ENCODE results near the gene METTL16. TPM values are rescaled to one million over a fixed set of nuclear protein-coding genes. Genes with fewer than 3 reads are reported as not detected.
A peak's percentile ranks its signal among the peaks of the same experiment; 100 is the strongest.

Gene METTL16
- polyA plus RNA-seq, 1 donor (not counting 4 experiments of a cell fraction or from before 2014, with no cell fraction given) = 16.6 TPM

GRCh38 chr17:2410951-2411350, 100.7 kb downstream of the METTL16 start:
- Histone ChIP-seq H3K27ac (ENCODE audit: control insufficient read depth, insufficient read depth, low read length) (no peak overlapping the region), H3K9me3 (ENCODE audit: control insufficient read depth, low read depth, low read length) (no peaks in the 10 kb centered on the region), H3K4me2 (ENCODE audit: control insufficient read depth, extremely low read depth, insufficient read depth, low read depth, low read length) (no peak overlapping the region), H2AFZ (ENCODE audit: control insufficient read depth, low read length) (no peak overlapping the region), H3K36me3 (ENCODE audit: control insufficient read depth in 2 of 2, extremely low read depth in 1 of 2, insufficient read depth in 2 of 2, low read length in 2 of 2) (peaks cover 2 to 6% of the 10 kb centered on the region in 2 experiments), H3K27me3 (ENCODE audit: control insufficient read depth, extremely low read depth, insufficient read depth, low read length) (no peaks in the 10 kb centered on the region), H3K9ac (ENCODE audit: control insufficient read depth, extremely low read depth, insufficient read depth, low read length) (no peak overlapping the region), H3K9me1 (ENCODE audit: control insufficient read depth, extremely low read depth, insufficient read depth, low read length) (no peaks in the 10 kb centered on the region), H3K79me2 (ENCODE audit: control insufficient read depth, insufficient read depth, low read length) (no peaks in the 10 kb centered on the region), H3K4me3 (ENCODE audit: control insufficient read depth in 2 of 3, extremely low read depth in 1 of 3, insufficient read depth in 2 of 3, low read depth in 1 of 3, low read length in 3 of 3) (no peak overlapping the region), H3K4me1 (ENCODE audit: control insufficient read depth, extremely low read depth, insufficient read depth, low read length) (peaks cover 19% of the 10 kb centered on the region), H4K20me1 (ENCODE audit: control insufficient read depth, extremely low read depth, insufficient read depth, low read length) (no peaks in the 10 kb centered on the region)
- dilution Hi-C loops (cut with MboI; ENCODE audit: extremely low pct_ligation_motif_present, low sequenced_read_pairs) = no loop called here
- DNase-seq (ENCODE audit: low read depth, low spot score) (no peak), FAIRE-seq (no peak)
- TF ChIP-seq, protein P1, sequence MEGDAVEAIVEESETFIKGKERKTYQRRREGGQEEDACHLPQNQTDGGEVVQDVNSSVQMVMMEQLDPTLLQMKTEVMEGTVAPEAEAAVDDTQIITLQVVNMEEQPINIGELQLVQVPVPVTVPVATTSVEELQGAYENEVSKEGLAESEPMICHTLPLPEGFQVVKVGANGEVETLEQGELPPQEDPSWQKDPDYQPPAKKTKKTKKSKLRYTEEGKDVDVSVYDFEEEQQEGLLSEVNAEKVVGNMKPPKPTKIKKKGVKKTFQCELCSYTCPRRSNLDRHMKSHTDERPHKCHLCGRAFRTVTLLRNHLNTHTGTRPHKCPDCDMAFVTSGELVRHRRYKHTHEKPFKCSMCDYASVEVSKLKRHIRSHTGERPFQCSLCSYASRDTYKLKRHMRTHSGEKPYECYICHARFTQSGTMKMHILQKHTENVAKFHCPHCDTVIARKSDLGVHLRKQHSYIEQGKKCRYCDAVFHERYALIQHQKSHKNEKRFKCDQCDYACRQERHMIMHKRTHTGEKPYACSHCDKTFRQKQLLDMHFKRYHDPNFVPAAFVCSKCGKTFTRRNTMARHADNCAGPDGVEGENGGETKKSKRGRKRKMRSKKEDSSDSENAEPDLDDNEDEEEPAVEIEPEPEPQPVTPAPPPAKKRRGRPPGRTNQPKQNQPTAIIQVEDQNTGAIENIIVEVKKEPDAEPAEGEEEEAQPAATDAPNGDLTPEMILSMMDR (optimal IDR thresholded peaks at IDR 0.05 in 1 of 3, IDR thresholded peaks at IDR 0.05 in 1 of 3, conservative IDR thresholded peaks at IDR 0.05 in 1 of 3; ENCODE audit: extremely low read depth in 1 of 3, insufficient read depth in 2 of 3, low read length in 3 of 3) = no peak
- TF ChIP-seq EZH2 (IDR thresholded peaks at IDR 0.05; ENCODE audit: low read length) = no peak

GRCh38 chr17:2406903-2407790, 104.5 kb downstream of the METTL16 start:
- Histone ChIP-seq H3K4me3 (ENCODE audit: control insufficient read depth in 2 of 3, extremely low read depth in 1 of 3, insufficient read depth in 2 of 3, low read depth in 1 of 3, low read length in 3 of 3) (peak overlapping the region in 1 of 3 experiments; percentile 12), H3K79me2 (ENCODE audit: control insufficient read depth, insufficient read depth, low read length) (no peaks in the 10 kb centered on the region), H3K27ac (ENCODE audit: control insufficient read depth, insufficient read depth, low read length) (peak overlapping the region; percentile 97), H3K9ac (ENCODE audit: control insufficient read depth, extremely low read depth, insufficient read depth, low read length) (peak overlapping the region; percentile 77), H3K9me3 (ENCODE audit: control insufficient read depth, low read depth, low read length) (no peaks in the 10 kb centered on the region), H3K4me1 (ENCODE audit: control insufficient read depth, extremely low read depth, insufficient read depth, low read length) (peaks cover 50% of the 10 kb centered on the region), H3K4me2 (ENCODE audit: control insufficient read depth, extremely low read depth, insufficient read depth, low read depth, low read length) (peak overlapping the region; percentile 68), H2AFZ (ENCODE audit: control insufficient read depth, low read length) (peak overlapping the region; percentile 55), H3K27me3 (ENCODE audit: control insufficient read depth, extremely low read depth, insufficient read depth, low read length) (no peaks in the 10 kb centered on the region), H3K9me1 (ENCODE audit: control insufficient read depth, extremely low read depth, insufficient read depth, low read length) (no peaks in the 10 kb centered on the region), H3K36me3 (ENCODE audit: control insufficient read depth in 2 of 2, extremely low read depth in 1 of 2, insufficient read depth in 2 of 2, low read length in 2 of 2) (no peaks in the 10 kb centered on the region), H4K20me1 (ENCODE audit: control insufficient read depth, extremely low read depth, insufficient read depth, low read length) (no peaks in the 10 kb centered on the region)
- TF ChIP-seq EZH2 (IDR thresholded peaks at IDR 0.05; ENCODE audit: low read length) = no peak
- TF ChIP-seq, protein P1 (optimal IDR thresholded peaks at IDR 0.05 in 1 of 3, IDR thresholded peaks at IDR 0.05 in 1 of 3, conservative IDR thresholded peaks at IDR 0.05 in 1 of 3; ENCODE audit: extremely low read depth in 1 of 3, insufficient read depth in 2 of 3, low read length in 3 of 3) = peak in 1 of 3 experiments; percentile 14
- dilution Hi-C loops (cut with MboI; ENCODE audit: extremely low pct_ligation_motif_present, low sequenced_read_pairs) = no loop called here
- DNase-seq (ENCODE audit: low read depth, low spot score) (no peak), FAIRE-seq (peak; percentile 98)
